Gastroesophageal sphincter (tissue), 4 donors: Measurements from ENCODE around the gene SMCHD1. TPM values are rescaled to one million over a fixed set of nuclear protein-coding genes. Genes with fewer than 3 reads are reported as not detected.
"Not testable (repeated sequence)": the region's sequence is repeated elsewhere in the genome, so short reads cannot be mapped to it uniquely, and the experiment has no call there.

Experiments
- ATAC-seq: fragments of 150-250 bp; one replicate; pipeline ENCODE4 v1.9.1; 2016; ENCODE audit warnings: mild to moderate bottlenecking, moderate library complexity
- H3K27ac ChIP-seq, 4 donors: fragments of 200-600 bp; sonication (generic) in 3 of 4; 1 replicate in 3 of 4; 2 replicates in 1 of 4; pipeline ENCODE4 v1.5.1; 2016 to 2019
- H3K27me3 ChIP-seq: fragments of 200-600 bp; sonication (generic); one replicate; pipeline ENCODE4 v1.5.1; 2019
- H3K36me3 ChIP-seq, 2 donors: fragments of 200-600 bp; sonication (generic); one replicate each; pipeline ENCODE4 v1.5.1; 2019; ENCODE audit warnings: control low read depth in 1 of 2
- H3K4me1 ChIP-seq, 3 donors: fragments of 200-600 bp; sonication (generic); 1 replicate in 2 of 3; 2 replicates in 1 of 3; pipeline ENCODE4 v1.5.1; 2016 to 2019; ENCODE audit warnings: control low read depth in 2 of 3
- H3K4me3 ChIP-seq, 2 donors: fragments of 200-600 bp; sonication (generic); one replicate each; pipeline ENCODE4 v1.5.1; 2019; ENCODE audit warnings: mild to moderate bottlenecking in 1 of 2, moderate library complexity in 1 of 2
- H3K9me3 ChIP-seq, 3 donors: fragments of 200-600 bp; sonication (generic); one replicate each; pipeline ENCODE4 v1.5.1; 2017 to 2019; ENCODE audit warnings: control low read depth in 2 of 3
- EP300 ChIP-seq: sonication (generic); formaldehyde crosslinking; IDR thresholded peaks from one replicate; pipeline ENCODE4 v1.6.1; 2017; ENCODE audit warnings: antibody characterized with exemption, mild to moderate bottlenecking
- POLR2A ChIP-seq, 2 donors: fragments of 450-650 bp; IDR thresholded peaks; one replicate each; pipeline ENCODE4 v1.6.1; 2017; ENCODE audit warnings: antibody characterized with exemption in 2 of 2, mild to moderate bottlenecking in 2 of 2, moderate library complexity in 1 of 2
- POLR2AphosphoS5 ChIP-seq: sonication (generic); formaldehyde crosslinking; IDR thresholded peaks from one replicate; pipeline ENCODE4 v1.6.1; 2017; ENCODE audit warnings: antibody characterized with exemption
- WGBS, 2 donors: methylation state at CpG; one replicate each; pipeline ENCODE4 v1.1.5; 2018; ENCODE audit warnings: low coverage in 1 of 2; 5-methylcytosine and 5-hydroxymethylcytosine counted together
- small RNA-seq, 4 donors: library from RNA; depleted of rRNA; stranded (forward); fragments of <200 nt; gene quantifications; one replicate each; pipeline ENCODE3, GENCODE V24; 2016
- total RNA-seq, 4 donors: library from RNA; depleted of rRNA; stranded (reverse); fragments of >200 nt; gene quantifications; one replicate each; pipeline ENCODE4 v1.1.0, GENCODE V29; 2016
- TF ChIP-seq, protein P1 (sequence below), 4 experiments: fragments of 200-600 bp in 2 of 4; fragments of 450-650 bp in 2 of 4; sonication (generic) in 1 of 4; IDR thresholded peaks; one replicate each; pipeline ENCODE4 v1.5.1; 2017 to 2019; ENCODE audit warnings: antibody characterized with exemption in 4 of 4, mild to moderate bottlenecking in 2 of 4, moderate library complexity in 2 of 4

SMCHD1 gene
- total RNA-seq, 4 donors from 2014 or later: 49.8 to 85.6 (median 68.0) TPM

DNA sequence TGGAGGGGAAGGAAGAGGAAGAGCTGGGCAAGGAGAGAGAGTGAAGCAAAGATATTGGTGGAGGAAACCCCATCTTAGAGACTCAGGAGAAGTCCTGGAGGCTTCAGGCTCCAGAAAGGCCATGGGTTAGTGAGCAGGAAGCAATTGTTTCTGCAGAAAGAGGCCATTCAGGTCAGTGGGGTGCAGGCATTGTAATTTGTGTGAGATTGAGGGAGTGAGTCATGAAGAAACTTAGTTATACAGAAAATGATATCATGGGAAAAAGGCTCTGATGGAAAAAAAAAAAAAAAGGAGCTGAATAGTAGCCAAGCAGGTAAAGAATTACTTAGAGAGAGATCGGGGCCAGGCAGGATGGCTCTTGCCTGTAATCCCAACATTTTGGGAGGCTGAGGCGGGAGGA lies 195.3 kb downstream of the SMCHD1 start:
- no peaks in the 10 kb centered on the region for H3K36me3 ChIP-seq
- H3K9me3 ChIP-seq: no peaks in the 10 kb centered on the region
- no peak overlapping the region for H3K27ac ChIP-seq
- no peak overlapping the region for H3K4me3 ChIP-seq
- no peak for TF ChIP-seq POLR2A (IDR thresholded peaks at IDR 0.05)
- peaks cover 46% of the 10 kb centered on the region for H3K27me3 ChIP-seq
- 97 to 100% methylated on average over 1 to 2 of the region's 2 CpGs for WGBS, 2 donors
- no peak for ATAC-seq
- H3K4me1 ChIP-seq: peaks cover 0 to 37% (median 10%) of the 10 kb centered on the region in 3 donors

DNA sequence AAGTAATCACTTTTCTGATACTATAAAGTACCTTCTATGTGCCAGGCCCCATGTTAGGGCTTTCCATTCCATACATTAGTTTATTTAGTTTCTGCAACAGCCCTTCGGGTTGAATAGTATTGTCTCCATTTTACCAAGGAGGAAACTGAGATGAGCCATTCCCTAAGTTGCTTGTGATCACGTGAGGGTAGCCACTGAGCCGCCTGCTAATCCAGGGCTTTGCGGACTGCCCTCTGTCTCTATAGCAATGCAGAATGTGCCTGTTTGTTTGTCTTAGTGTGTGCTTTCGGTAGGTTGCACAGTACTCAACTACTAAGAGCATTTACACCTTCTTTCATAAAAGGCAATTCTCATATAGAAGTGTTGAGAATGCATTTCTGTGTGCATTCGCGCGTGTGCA lies 196.2 kb downstream of the SMCHD1 start:
- H3K4me1 ChIP-seq: peaks cover 0 to 37% (median 10%) of the 10 kb centered on the region in 3 donors
- H3K27ac ChIP-seq: no peak overlapping the region
- 92 to 95% methylated on average over 6 to 7 of the region's 8 CpGs for WGBS, 2 donors
- TF ChIP-seq EP300 (no peak), POLR2A (IDR thresholded peaks at IDR 0.05) (no peak), POLR2AphosphoS5 (no peak)
- TF ChIP-seq, protein P1, sequence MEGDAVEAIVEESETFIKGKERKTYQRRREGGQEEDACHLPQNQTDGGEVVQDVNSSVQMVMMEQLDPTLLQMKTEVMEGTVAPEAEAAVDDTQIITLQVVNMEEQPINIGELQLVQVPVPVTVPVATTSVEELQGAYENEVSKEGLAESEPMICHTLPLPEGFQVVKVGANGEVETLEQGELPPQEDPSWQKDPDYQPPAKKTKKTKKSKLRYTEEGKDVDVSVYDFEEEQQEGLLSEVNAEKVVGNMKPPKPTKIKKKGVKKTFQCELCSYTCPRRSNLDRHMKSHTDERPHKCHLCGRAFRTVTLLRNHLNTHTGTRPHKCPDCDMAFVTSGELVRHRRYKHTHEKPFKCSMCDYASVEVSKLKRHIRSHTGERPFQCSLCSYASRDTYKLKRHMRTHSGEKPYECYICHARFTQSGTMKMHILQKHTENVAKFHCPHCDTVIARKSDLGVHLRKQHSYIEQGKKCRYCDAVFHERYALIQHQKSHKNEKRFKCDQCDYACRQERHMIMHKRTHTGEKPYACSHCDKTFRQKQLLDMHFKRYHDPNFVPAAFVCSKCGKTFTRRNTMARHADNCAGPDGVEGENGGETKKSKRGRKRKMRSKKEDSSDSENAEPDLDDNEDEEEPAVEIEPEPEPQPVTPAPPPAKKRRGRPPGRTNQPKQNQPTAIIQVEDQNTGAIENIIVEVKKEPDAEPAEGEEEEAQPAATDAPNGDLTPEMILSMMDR (IDR thresholded peaks at IDR 0.05): no peak
- no peaks in the 10 kb centered on the region for H3K36me3 ChIP-seq
- peaks cover 37% of the 10 kb centered on the region for H3K27me3 ChIP-seq
- no peaks in the 10 kb centered on the region for H3K9me3 ChIP-seq
- no peak for ATAC-seq
- no peak overlapping the region for H3K4me3 ChIP-seq

DNA sequence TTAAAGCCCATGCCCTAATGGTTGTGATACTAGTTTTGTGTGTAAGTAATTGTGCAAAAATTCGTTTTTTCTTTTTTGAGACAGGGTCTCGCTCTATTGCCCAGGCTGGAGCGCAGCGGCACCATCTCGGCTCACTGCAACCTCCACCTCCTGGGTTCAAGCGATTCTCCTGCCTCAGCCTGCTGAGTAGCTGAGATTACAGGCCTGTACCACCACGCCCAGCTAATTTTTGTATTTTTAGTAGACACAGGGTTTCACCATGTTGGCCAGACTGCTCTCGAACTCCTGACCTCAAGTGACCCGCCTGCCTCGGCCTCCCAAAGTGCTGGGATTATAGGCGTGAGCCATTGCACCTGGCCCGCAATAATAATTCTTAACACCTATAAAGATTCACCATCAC lies 196.9 kb downstream of the SMCHD1 start:
- WGBS, 2 donors: 86 to 92% methylated on average over 9 to 12 of the region's 12 CpGs
- H3K9me3 ChIP-seq, H3K36me3 ChIP-seq, H3K27ac ChIP-seq, H3K4me3 ChIP-seq, ATAC-seq: not testable (repeated sequence)
- H3K27me3 ChIP-seq: peaks cover 30% of the 10 kb centered on the region
- H3K4me1 ChIP-seq: peaks cover 0 to 35% (median 7%) of the 10 kb centered on the region in 3 donors

DNA sequence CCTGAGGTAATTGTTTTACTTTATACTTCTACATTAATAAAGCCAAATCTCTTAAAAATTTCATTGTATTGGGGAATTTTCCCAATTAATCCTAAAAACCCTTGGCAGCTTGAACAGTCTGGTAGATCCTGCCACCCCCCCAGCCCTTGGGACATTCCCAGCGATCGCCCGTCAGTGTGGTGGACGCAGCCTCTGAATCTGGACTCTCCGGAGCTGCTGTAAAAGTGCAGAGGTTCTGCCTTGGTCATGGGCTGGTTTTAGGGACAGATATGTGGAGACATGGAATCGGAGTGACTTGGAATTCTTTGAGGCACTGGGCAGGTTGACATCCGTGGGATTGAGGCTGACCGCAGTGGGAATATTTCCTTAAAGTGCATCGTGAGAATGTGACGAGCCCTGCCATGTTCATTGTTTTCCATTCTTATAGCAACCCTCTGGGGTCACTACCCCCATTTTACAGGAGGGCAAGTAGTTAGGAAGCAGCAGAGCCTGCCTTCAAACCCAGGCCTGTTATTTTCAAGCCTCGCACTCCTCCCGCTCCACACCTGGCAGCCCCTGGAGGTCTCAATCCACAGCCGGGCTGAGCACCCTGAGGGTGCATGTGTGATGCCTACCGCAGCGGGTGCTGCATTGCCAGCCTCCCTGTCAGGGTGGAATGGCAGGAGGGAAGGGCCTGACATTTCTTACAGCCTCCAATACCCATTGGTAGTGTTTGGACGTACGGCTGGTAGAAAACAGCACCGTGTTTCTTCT lies 197.8 kb downstream of the SMCHD1 start:
- TF ChIP-seq POLR2A (IDR thresholded peaks at IDR 0.05) (no peak), POLR2AphosphoS5 (no peak), EP300 (no peak)
- TF ChIP-seq, protein P1 (IDR thresholded peaks at IDR 0.05): no peak
- no peak overlapping the region for H3K4me3 ChIP-seq
- ATAC-seq: no peak
- no peaks in the 10 kb centered on the region for H3K36me3 ChIP-seq
- no peaks in the 10 kb centered on the region for H3K9me3 ChIP-seq
- 96 to 100% methylated on average over 2 to 12 of the region's 18 CpGs for WGBS, 2 donors
- H3K4me1 ChIP-seq: peaks cover 0 to 27% (median 3%) of the 10 kb centered on the region in 3 donors
- peak overlapping the region in 2 of 4 donors; percentile 41 to 54 for H3K27ac ChIP-seq
- H3K27me3 ChIP-seq: peaks cover 21% of the 10 kb centered on the region

DNA sequence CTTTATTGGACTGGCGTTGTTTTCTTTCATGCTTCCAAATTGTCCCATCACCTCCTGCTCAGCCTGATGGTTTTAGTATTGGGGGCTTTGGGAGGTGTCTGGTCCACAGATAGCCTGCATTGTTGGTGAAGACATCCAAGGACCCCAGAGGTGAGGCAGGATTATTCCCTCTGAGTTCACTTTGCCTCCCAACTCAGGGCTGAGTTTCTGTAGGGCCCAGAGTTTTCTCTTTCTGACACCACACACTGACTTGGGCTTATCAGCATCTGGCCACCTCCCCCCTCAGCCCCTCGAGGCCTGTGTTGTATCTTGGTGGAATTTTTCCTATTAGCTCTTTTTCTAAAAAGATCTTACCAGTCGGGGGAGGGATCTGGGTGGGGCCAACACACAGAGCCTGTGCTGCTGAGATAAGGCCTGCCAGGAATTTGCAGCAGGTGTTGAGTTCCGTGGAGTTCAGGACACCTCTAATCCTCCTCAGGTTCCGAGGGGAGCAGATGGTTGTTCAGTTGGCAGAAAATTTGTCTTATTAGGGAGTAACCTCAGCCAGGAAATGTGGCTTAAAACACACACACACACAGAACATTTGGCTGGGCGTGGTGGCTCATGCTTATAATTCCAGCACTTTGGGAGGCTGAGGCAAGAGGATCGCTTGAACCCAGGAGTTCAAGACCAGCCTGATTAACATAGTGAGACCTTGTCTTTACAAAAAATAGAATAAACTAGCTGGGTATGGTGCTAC lies 198.6 kb downstream of the SMCHD1 start:
- Histone ChIP-seq H3K4me1 (peaks cover 0 to 27% (median 3%) of the 10 kb centered on the region in 3 donors), H3K4me3 (no peak overlapping the region), H3K27ac (peak overlapping the region in 3 of 4 donors; percentile 32 to 54 (median 41)), H3K27me3 (peaks cover 13% of the 10 kb centered on the region), H3K36me3 (no peaks in the 10 kb centered on the region), H3K9me3 (no peaks in the 10 kb centered on the region)
- ATAC-seq: no peak
- TF ChIP-seq, protein P1 (IDR thresholded peaks at IDR 0.05): no peak
- TF ChIP-seq POLR2A (IDR thresholded peaks at IDR 0.05): no peak
- WGBS, 2 donors: 64 to 84% methylated on average over 3 to 4 of the region's 7 CpGs

Small RNA genes within 50 kb of the gene (small RNA-seq; reads per million reads assigned to genes)
- gene RF00019 (0 reads per million in 4 donors), gene RNU6-340P (0 reads per million in 4 donors)

Other genes with a start within 250 kb of the SMCHD1 start
- 1 to 10 TPM; 4.2 to 9.5 (median 5.4) TPM for gene METTL4, start 84.2 kb upstream of the SMCHD1 start, total RNA-seq
- under 1 TPM in 3 of 4 donors, not detected in 1; 0.31 to 0.77 (median 0.54) TPM for gene NDC80, start 84.2 kb upstream of the SMCHD1 start, total RNA-seq
- 10 to 100 TPM; 11.2 to 20.9 (median 17.0) TPM for gene EMILIN2, start 191.3 kb downstream of the SMCHD1 start, total RNA-seq